CD4-positive, CD25-positive, alpha-beta regulatory T cell (primary cell): ENCODE results near the gene SORBS1. TPM values are rescaled to one million over a fixed set of nuclear protein-coding genes. Genes with fewer than 3 reads are reported as not detected.
A peak's percentile ranks its signal among the peaks of the same experiment; 100 is the strongest.

Experiments used
- ATAC-seq, 2 donors: fragments of 150-1000 bp; cut with Tn5 transposase; one replicate each; pipeline ENCODE4 v1.10.0; 2021; ENCODE audit warnings: low read depth in 2 of 2, moderate number of reproducible peaks in 2 of 2, moderate library complexity in 1 of 2
- DNase-seq, 3 donors: peaks; one replicate each; pipeline versions ENCODE4 v3.0.0 to v3.0.0-alpha.2; 2012 to 2022; ENCODE audit warnings: mixed read lengths in 1 of 3
- H3K27ac ChIP-seq: one replicate; pipeline ENCODE4 v1.7.0; 2013; ENCODE audit warnings: mild to moderate bottlenecking, low read length; ENCODE audit not compliant: insufficient read depth, poor library complexity, severe bottlenecking
- H3K27me3 ChIP-seq: one replicate; pipeline ENCODE4 v1.7.0; 2013; ENCODE audit warnings: low read length; ENCODE audit not compliant: control insufficient read depth, insufficient read depth
- H3K36me3 ChIP-seq: one replicate; pipeline ENCODE4 v1.7.0; 2013; ENCODE audit warnings: mild to moderate bottlenecking, low read length, moderate library complexity; ENCODE audit not compliant: control insufficient read depth, insufficient read depth
- H3K4me1 ChIP-seq: 2 replicates; pipeline ENCODE4 v1.7.0; 2013; ENCODE audit warnings: mild to moderate bottlenecking, low read length; ENCODE audit not compliant: insufficient read depth, control insufficient read depth, poor library complexity, severe bottlenecking
- H3K4me3 ChIP-seq: one replicate; pipeline ENCODE4 v1.7.0; 2013; ENCODE audit warnings: low read depth, mild to moderate bottlenecking, low read length, moderate library complexity
- H3K9me3 ChIP-seq, 2 experiments: 1 replicate in 1 of 2; 2 replicates in 1 of 2; pipeline ENCODE4 v1.7.0; 2013; ENCODE audit warnings: low read length in 2 of 2, mild to moderate bottlenecking in 1 of 2, moderate library complexity in 1 of 2; ENCODE audit not compliant: control insufficient read depth in 2 of 2
- H3K27ac Mint-ChIP-seq, 3 donors: one replicate each; pipeline ENCODE4 v1.8.0; 2020 to 2022; ENCODE audit warnings: mild to moderate bottlenecking in 3 of 3, mixed read lengths in 3 of 3, moderate library complexity in 2 of 3
- H3K27me3 Mint-ChIP-seq: one replicate; pipeline ENCODE4 v1.8.0; 2022; ENCODE audit warnings: mild to moderate bottlenecking, mixed read lengths
- H3K36me3 Mint-ChIP-seq: one replicate; pipeline ENCODE4 v1.8.0; 2020; ENCODE audit warnings: mixed read lengths
- H3K4me1 Mint-ChIP-seq, 4 donors: one replicate each; pipeline ENCODE4 v1.8.0; 2020 to 2022; ENCODE audit warnings: mixed read lengths in 4 of 4, mild to moderate bottlenecking in 1 of 4
- H3K4me3 Mint-ChIP-seq, 4 donors: one replicate each; pipeline ENCODE4 v1.8.0; 2020 to 2022; ENCODE audit warnings: mild to moderate bottlenecking in 4 of 4, mixed read lengths in 4 of 4, moderate library complexity in 3 of 4
- H3K9me3 Mint-ChIP-seq, 7 donors: one replicate each; pipeline ENCODE4 v1.8.0; 2020 to 2022; ENCODE audit warnings: mixed read lengths in 7 of 7, mild to moderate bottlenecking in 3 of 7, moderate library complexity in 2 of 7
- polyA plus RNA-seq, 4 donors: library from polyadenylated mRNA; unstranded; fragments of 300-500 nt; fragmentation: Illumina TruSeq; gene quantifications; one replicate each; pipeline ENCODE4 v1.2.3, GENCODE V29; 2021
- total RNA-seq: library from RNA; stranded (reverse); gene quantifications from one replicate; pipeline ENCODE4 v1.2.3, GENCODE V29; 2022

The SORBS1 gene
- total and polyA plus RNA-seq, 5 donors from 2014 or later = 0.31 to 3.7 (median 0.38) TPM

GRCh38 chr10:95487994-95488393 lies 73.2 kb downstream of the SORBS1 start:
- no peaks in the 10 kb centered on the region for H3K36me3 Mint-ChIP-seq
- ATAC-seq = no peak
- DNase-seq = no peak
- H3K4me3 Mint-ChIP-seq = no peak overlapping the region
- H3K9me3 Mint-ChIP-seq = peaks cover 0 to 3% (median 0%) of the 10 kb centered on the region in 7 donors
- H3K4me1 Mint-ChIP-seq = peaks cover 0 to 5% (median 0%) of the 10 kb centered on the region in 4 donors
- Histone ChIP-seq H3K27me3 (no peaks in the 10 kb centered on the region), H3K4me3 (no peak overlapping the region), H3K36me3 (no peaks in the 10 kb centered on the region), H3K4me1 (no peaks in the 10 kb centered on the region), H3K9me3 (no peaks in the 10 kb centered on the region), H3K27ac (no peak overlapping the region)
- H3K27ac Mint-ChIP-seq = no peak overlapping the region
- H3K27me3 Mint-ChIP-seq = no peaks in the 10 kb centered on the region

- ATAC-seq = no peak
- no peak overlapping the region for H3K4me3 ChIP-seq
- H3K27ac ChIP-seq = no peak overlapping the region
- no peaks in the 10 kb centered on the region for H3K27me3 ChIP-seq
- Mint-ChIP-seq H3K4me1 (peaks cover 0 to 5% (median 0%) of the 10 kb centered on the region in 4 donors), H3K27me3 (peaks cover 5% of the 10 kb centered on the region), H3K9me3 (peaks cover 0 to 2% (median 0%) of the 10 kb centered on the region in 7 donors), H3K36me3 (no peaks in the 10 kb centered on the region), H3K27ac (peak overlapping the region in 1 of 3 donors; percentile 21), H3K4me3 (no peak overlapping the region)
- H3K9me3 ChIP-seq = no peaks in the 10 kb centered on the region
- H3K4me1 ChIP-seq = no peaks in the 10 kb centered on the region
- no peaks in the 10 kb centered on the region for H3K36me3 ChIP-seq
- no peak for DNase-seq
Measured at GRCh38 chr10:95485056-95485844, 75.9 kb downstream of the SORBS1 start.

GRCh38 chr10:95482501-95483233 lies 78.5 kb downstream of the SORBS1 start:
- Mint-ChIP-seq H3K36me3 (no peaks in the 10 kb centered on the region), H3K4me1 (peaks cover 0 to 5% (median 0%) of the 10 kb centered on the region in 4 donors), H3K9me3 (no peaks in the 10 kb centered on the region), H3K27me3 (peaks cover 5% of the 10 kb centered on the region), H3K27ac (no peak overlapping the region), H3K4me3 (no peak overlapping the region)
- Histone ChIP-seq H3K9me3 (no peaks in the 10 kb centered on the region), H3K4me3 (no peak overlapping the region), H3K27me3 (no peaks in the 10 kb centered on the region), H3K36me3 (no peaks in the 10 kb centered on the region), H3K4me1 (no peaks in the 10 kb centered on the region), H3K27ac (no peak overlapping the region)
- DNase-seq (no peak), ATAC-seq (no peak)

- ATAC-seq (no peak), DNase-seq (no peak)
- Mint-ChIP-seq H3K36me3 (no peaks in the 10 kb centered on the region), H3K27ac (no peak overlapping the region), H3K27me3 (peaks cover 5% of the 10 kb centered on the region), H3K4me3 (no peak overlapping the region), H3K4me1 (peaks cover 0 to 5% (median 0%) of the 10 kb centered on the region in 4 donors), H3K9me3 (no peaks in the 10 kb centered on the region)
- no peaks in the 10 kb centered on the region for H3K9me3 ChIP-seq
- H3K27ac ChIP-seq = no peak overlapping the region
- no peak overlapping the region for H3K4me3 ChIP-seq
- H3K36me3 ChIP-seq = no peaks in the 10 kb centered on the region
- no peaks in the 10 kb centered on the region for H3K4me1 ChIP-seq
- no peaks in the 10 kb centered on the region for H3K27me3 ChIP-seq
Measured at GRCh38 chr10:95480901-95481491, 80.2 kb downstream of the SORBS1 start.

GRCh38 chr10:95480102-95480900 lies 80.9 kb downstream of the SORBS1 start:
- no peak overlapping the region for H3K27ac ChIP-seq
- H3K27ac Mint-ChIP-seq = no peak overlapping the region
- H3K4me1 ChIP-seq = no peaks in the 10 kb centered on the region
- H3K27me3 ChIP-seq = no peaks in the 10 kb centered on the region
- H3K36me3 Mint-ChIP-seq = no peaks in the 10 kb centered on the region
- H3K9me3 Mint-ChIP-seq = no peaks in the 10 kb centered on the region
- no peak overlapping the region for H3K4me3 ChIP-seq
- no peak for ATAC-seq
- no peaks in the 10 kb centered on the region for H3K9me3 ChIP-seq
- no peak for DNase-seq
- no peak overlapping the region for H3K4me3 Mint-ChIP-seq
- H3K36me3 ChIP-seq = no peaks in the 10 kb centered on the region
- H3K4me1 Mint-ChIP-seq = no peaks in the 10 kb centered on the region
- H3K27me3 Mint-ChIP-seq = peaks cover 5% of the 10 kb centered on the region

- no peak overlapping the region for H3K27ac Mint-ChIP-seq
- H3K9me3 Mint-ChIP-seq = no peaks in the 10 kb centered on the region
- Histone ChIP-seq H3K4me3 (no peak overlapping the region), H3K27ac (no peak overlapping the region), H3K27me3 (no peaks in the 10 kb centered on the region), H3K9me3 (no peaks in the 10 kb centered on the region), H3K4me1 (no peaks in the 10 kb centered on the region), H3K36me3 (no peaks in the 10 kb centered on the region)
- ATAC-seq (no peak), DNase-seq (no peak)
- no peaks in the 10 kb centered on the region for H3K4me1 Mint-ChIP-seq
- peaks cover 5% of the 10 kb centered on the region for H3K27me3 Mint-ChIP-seq
- H3K36me3 Mint-ChIP-seq = no peaks in the 10 kb centered on the region
- H3K4me3 Mint-ChIP-seq = no peak overlapping the region
Measured at GRCh38 chr10:95478935-95479334, 82.2 kb downstream of the SORBS1 start.

GRCh38 chr10:95478185-95478584 lies 83.0 kb downstream of the SORBS1 start:
- Mint-ChIP-seq H3K27ac (no peak overlapping the region), H3K9me3 (no peaks in the 10 kb centered on the region), H3K36me3 (no peaks in the 10 kb centered on the region), H3K4me1 (no peaks in the 10 kb centered on the region), H3K27me3 (peaks cover 5% of the 10 kb centered on the region), H3K4me3 (no peak overlapping the region)
- Histone ChIP-seq H3K36me3 (no peaks in the 10 kb centered on the region), H3K4me1 (no peaks in the 10 kb centered on the region), H3K9me3 (no peaks in the 10 kb centered on the region), H3K4me3 (no peak overlapping the region), H3K27ac (no peak overlapping the region), H3K27me3 (no peaks in the 10 kb centered on the region)
- DNase-seq (no peak), ATAC-seq (no peak)
